OCI-LY1 (cell line): ENCODE measurements around the gene SEMG2.

ENCODE experiments used
- H2AFZ ChIP-seq: fragments of 200-600 bp; sonication (generic), shearing (Covaris generic); 2 replicates; pipeline ENCODE4 v1.6.0; 2014; ENCODE audit warnings: antibody characterized with exemption, mild to moderate bottlenecking, low read length
- H3F3A ChIP-seq: fragments of 200-600 bp; sonication (generic), shearing (Covaris generic); 2 replicates; pipeline ENCODE4 v1.6.0; 2014; ENCODE audit warnings: mild to moderate bottlenecking, antibody characterized with exemption, low read length, moderate library complexity; ENCODE audit not compliant: insufficient read depth
- H3K27ac ChIP-seq: fragments of 200-600 bp; sonication (generic); 2 replicates; pipeline ENCODE4 v1.5.1; 2014; ENCODE audit warnings: low read length, mixed run types, mild to moderate bottlenecking, low read depth; ENCODE audit not compliant: poor library complexity, severe bottlenecking
- H3K27me3 ChIP-seq: fragments of 200-600 bp; sonication (generic); 2 replicates; pipeline ENCODE4 v1.6.0; 2014; ENCODE audit warnings: antibody characterized with exemption, mild to moderate bottlenecking, low read length, moderate library complexity; ENCODE audit not compliant: insufficient read depth
- H3K36me3 ChIP-seq: fragments of 200-600 bp; sonication (generic); 2 replicates; pipeline ENCODE4 v1.6.1; 2014; ENCODE audit warnings: mild to moderate bottlenecking, antibody characterized with exemption, low read length, moderate library complexity, mixed read lengths; ENCODE audit not compliant: insufficient read depth
- H3K4me1 ChIP-seq: fragments of 200-600 bp; sonication (generic); 2 replicates; pipeline ENCODE4 v1.5.1; 2014; ENCODE audit warnings: mild to moderate bottlenecking, low read length, moderate library complexity; ENCODE audit not compliant: insufficient read depth, severe bottlenecking
- H3K4me2 ChIP-seq: fragments of 200-600 bp; sonication (generic), shearing (Covaris generic); 2 replicates; pipeline ENCODE4 v1.6.1; 2014; ENCODE audit warnings: low read length
- H3K4me3 ChIP-seq: fragments of 200-600 bp; sonication (generic); 2 replicates; pipeline ENCODE4 v1.5.1; 2014; ENCODE audit warnings: low read length, low read depth, mild to moderate bottlenecking, mixed read lengths; ENCODE audit not compliant: poor library complexity, severe bottlenecking
- H3K79me2 ChIP-seq: fragments of 200-600 bp; shearing (Covaris generic); 2 replicates; pipeline ENCODE4 v1.6.1; 2016; ENCODE audit warnings: mixed run types, low read length, mixed read lengths; ENCODE audit not compliant: insufficient read depth
- H3K9ac ChIP-seq: fragments of 200-600 bp; sonication (generic), shearing (Covaris generic); 2 replicates; pipeline ENCODE4 v1.6.1; 2014; ENCODE audit warnings: mild to moderate bottlenecking, low read length, mixed read lengths
- H3K9me2 ChIP-seq: fragments of 200-600 bp; sonication (generic), shearing (Covaris generic); 2 replicates; pipeline ENCODE4 v1.6.1; 2014; ENCODE audit warnings: low read depth, mild to moderate bottlenecking, low read length, mixed read lengths
- H3K9me3 ChIP-seq: fragments of 200-600 bp; shearing (Covaris generic); 2 replicates; pipeline ENCODE4 v1.6.1; 2014; ENCODE audit warnings: low read length, mixed read lengths
- H4K20me1 ChIP-seq: fragments of 200-600 bp; sonication (generic), shearing (Covaris generic); 2 replicates; pipeline ENCODE4 v1.6.0; 2016; ENCODE audit warnings: mild to moderate bottlenecking, low read length; ENCODE audit not compliant: insufficient read depth
- EZH2 ChIP-seq: fragments of 200-600 bp; sonication (generic), shearing (Covaris generic); IDR thresholded peaks from 2 replicates; pipeline ENCODE4 v1.8.0; 2017; ENCODE audit warnings: borderline replicate concordance, mixed run types, mild to moderate bottlenecking, antibody characterized with exemption, low read length, moderate library complexity, mixed read lengths
- TF ChIP-seq, protein P1 (sequence below): fragments of 200-600 bp; sonication (generic), shearing (Covaris generic); IDR thresholded peaks from 2 replicates; pipeline ENCODE4 v1.5.1; 2017; ENCODE audit warnings: mild to moderate bottlenecking, antibody characterized with exemption, low read length, moderate library complexity, mixed read lengths

The SEMG2 gene

DNA sequence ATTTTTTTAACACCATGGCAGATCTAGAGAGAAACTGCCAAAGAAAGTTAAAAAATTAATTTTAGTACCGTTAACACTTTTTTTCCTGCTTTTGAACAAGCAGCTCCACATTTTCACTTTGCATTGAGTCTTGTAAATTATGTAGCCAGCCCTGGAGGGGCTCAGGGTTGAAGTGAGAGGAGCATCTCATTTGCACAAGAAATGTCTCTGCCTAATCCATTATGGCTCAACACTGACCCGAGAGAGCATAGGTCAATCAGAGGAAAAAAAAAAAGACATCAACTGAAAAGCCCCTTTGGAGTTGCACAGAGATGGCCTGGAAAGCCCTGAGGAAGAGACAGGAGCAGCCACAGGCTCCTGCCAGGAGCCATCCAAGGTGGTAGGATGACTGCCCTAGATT, 37.5 kb downstream of the SEMG2 start:
- H3K27ac ChIP-seq, result no peak overlapping the region
- no peaks in the 10 kb centered on the region for H3K9me3 ChIP-seq
- H4K20me1 ChIP-seq, result no peaks in the 10 kb centered on the region
- H3K9ac ChIP-seq, result no peak overlapping the region
- no peaks in the 10 kb centered on the region for H3K9me2 ChIP-seq
- H3K27me3 ChIP-seq, result 0 out of 2 replicates have a peak, but pooled peaks cover 2% of the 10 kb centered on the region
- no peaks in the 10 kb centered on the region for H3K4me1 ChIP-seq
- no peak overlapping the region for H3K4me3 ChIP-seq
- H3K4me2 ChIP-seq, result no peak overlapping the region
- H3K79me2 ChIP-seq, result no peaks in the 10 kb centered on the region
- no peaks in the 10 kb centered on the region for H3K36me3 ChIP-seq
- H3F3A ChIP-seq, result no peaks in the 10 kb centered on the region
- no peak overlapping the region for H2AFZ ChIP-seq
- TF ChIP-seq EZH2, result no peak
- TF ChIP-seq, protein P1, sequence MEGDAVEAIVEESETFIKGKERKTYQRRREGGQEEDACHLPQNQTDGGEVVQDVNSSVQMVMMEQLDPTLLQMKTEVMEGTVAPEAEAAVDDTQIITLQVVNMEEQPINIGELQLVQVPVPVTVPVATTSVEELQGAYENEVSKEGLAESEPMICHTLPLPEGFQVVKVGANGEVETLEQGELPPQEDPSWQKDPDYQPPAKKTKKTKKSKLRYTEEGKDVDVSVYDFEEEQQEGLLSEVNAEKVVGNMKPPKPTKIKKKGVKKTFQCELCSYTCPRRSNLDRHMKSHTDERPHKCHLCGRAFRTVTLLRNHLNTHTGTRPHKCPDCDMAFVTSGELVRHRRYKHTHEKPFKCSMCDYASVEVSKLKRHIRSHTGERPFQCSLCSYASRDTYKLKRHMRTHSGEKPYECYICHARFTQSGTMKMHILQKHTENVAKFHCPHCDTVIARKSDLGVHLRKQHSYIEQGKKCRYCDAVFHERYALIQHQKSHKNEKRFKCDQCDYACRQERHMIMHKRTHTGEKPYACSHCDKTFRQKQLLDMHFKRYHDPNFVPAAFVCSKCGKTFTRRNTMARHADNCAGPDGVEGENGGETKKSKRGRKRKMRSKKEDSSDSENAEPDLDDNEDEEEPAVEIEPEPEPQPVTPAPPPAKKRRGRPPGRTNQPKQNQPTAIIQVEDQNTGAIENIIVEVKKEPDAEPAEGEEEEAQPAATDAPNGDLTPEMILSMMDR, result no peak

GRCh38 chr20:45263556-45264266, 42.5 kb downstream of the SEMG2 start:
- Histone ChIP-seq H3K36me3 (no peaks in the 10 kb centered on the region), H3F3A (no peaks in the 10 kb centered on the region), H3K4me2 (no peak overlapping the region), H3K9me2 (no peaks in the 10 kb centered on the region), H3K9ac (no peak overlapping the region), H3K4me3 (no peak overlapping the region), H3K9me3 (no peaks in the 10 kb centered on the region), H2AFZ (no peak overlapping the region), H3K27me3 (0 out of 2 replicates have a peak, but pooled peaks cover 2% of the 10 kb centered on the region), H4K20me1 (no peaks in the 10 kb centered on the region), H3K79me2 (no peaks in the 10 kb centered on the region), H3K4me1 (no peaks in the 10 kb centered on the region), H3K27ac (no peak overlapping the region)
- TF ChIP-seq EZH2, result no peak
- TF ChIP-seq, protein P1, result no peak

GRCh38 chr20:45266977-45267376, 45.8 kb downstream of the SEMG2 start:
- no peak overlapping the region for H3K4me2 ChIP-seq
- no peaks in the 10 kb centered on the region for H3K79me2 ChIP-seq
- no peak overlapping the region for H2AFZ ChIP-seq
- no peaks in the 10 kb centered on the region for H4K20me1 ChIP-seq
- H3K4me1 ChIP-seq, result no peaks in the 10 kb centered on the region
- no peak overlapping the region for H3K9ac ChIP-seq
- no peak overlapping the region for H3K27ac ChIP-seq
- H3K36me3 ChIP-seq, result no peaks in the 10 kb centered on the region
- H3F3A ChIP-seq, result no peaks in the 10 kb centered on the region
- H3K4me3 ChIP-seq, result no peak overlapping the region
- TF ChIP-seq EZH2, result no peak
- TF ChIP-seq, protein P1, result no peak
- H3K27me3 ChIP-seq, result no peaks in the 10 kb centered on the region
- H3K9me2 ChIP-seq, result no peaks in the 10 kb centered on the region
- H3K9me3 ChIP-seq, result no peaks in the 10 kb centered on the region
